GM12891 (cell line): ENCODE measurements around the gene EPS8L3.
"Not testable (repeated sequence)": the region's sequence is repeated elsewhere in the genome, so short reads cannot be mapped to it uniquely, and the experiment has no call there.

ENCODE experiments used
- DNase-seq: peaks from one replicate; pipeline ENCODE4 v3.0.0; 2011; ENCODE audit warnings: low spot score; ENCODE audit not compliant: insufficient read length
- FAIRE-seq: peaks from 2 replicates; lab custom pipeline; 2011; peaks lifted over from hg19 to GRCh38; lab: Jason Lieb, UNC
- PAX5 ChIP-seq: IDR thresholded peaks from 2 replicates; pipeline ENCODE4 v1.6.1; 2011; ENCODE audit warnings: low read length, moderate library complexity, mild to moderate bottlenecking; ENCODE audit not compliant: insufficient read depth, severe bottlenecking
- POLR2A ChIP-seq: IDR thresholded peaks from 2 replicates; pipeline ENCODE4 v1.6.1; 2011; ENCODE audit warnings: low read depth, low read length, control low read depth
- POLR2AphosphoS5 ChIP-seq: IDR thresholded peaks from 2 replicates; pipeline ENCODE4 v1.6.1; 2011; ENCODE audit warnings: low read depth, low read length, control low read depth
- POU2F2 ChIP-seq: IDR thresholded peaks from 2 replicates; pipeline ENCODE4 v1.6.1; 2011; ENCODE audit warnings: low read depth, mild to moderate bottlenecking, control low read depth, low read length, moderate library complexity
- SPI1 ChIP-seq: IDR thresholded peaks from 2 replicates; pipeline ENCODE4 v1.6.1; 2011; ENCODE audit warnings: low read depth, low read length, control low read depth
- TAF1 ChIP-seq: IDR thresholded peaks from 2 replicates; pipeline ENCODE4 v1.6.1; 2011; ENCODE audit warnings: low read depth, low read length, control low read depth

Gene EPS8L3

DNA sequence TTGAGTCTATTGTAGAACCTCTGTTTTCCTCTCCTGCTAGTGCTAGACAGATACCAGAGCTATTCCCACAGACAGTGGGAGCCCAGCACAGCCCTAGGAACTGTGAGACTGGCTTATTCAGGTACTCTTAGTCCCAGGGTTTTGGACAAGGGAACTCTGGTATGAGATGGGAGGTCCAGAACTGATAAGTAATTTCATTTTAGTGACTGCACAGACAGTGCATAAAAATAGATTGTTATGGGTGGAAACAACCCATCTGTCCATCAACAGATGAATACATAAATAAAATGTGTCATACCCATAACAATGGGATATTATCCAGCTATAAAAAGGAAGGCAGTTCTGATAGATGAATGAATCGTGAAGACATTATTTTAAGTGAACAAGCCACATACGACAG, 9.0 kb downstream of the EPS8L3 start:
- no peak for TF ChIP-seq PAX5
- no peak for TF ChIP-seq TAF1
- TF ChIP-seq SPI1 = no peak
- TF ChIP-seq POLR2A = no peak
- no peak for TF ChIP-seq POU2F2
- no peak for TF ChIP-seq POLR2AphosphoS5
- no peak for FAIRE-seq
- no peak for DNase-seq

DNA sequence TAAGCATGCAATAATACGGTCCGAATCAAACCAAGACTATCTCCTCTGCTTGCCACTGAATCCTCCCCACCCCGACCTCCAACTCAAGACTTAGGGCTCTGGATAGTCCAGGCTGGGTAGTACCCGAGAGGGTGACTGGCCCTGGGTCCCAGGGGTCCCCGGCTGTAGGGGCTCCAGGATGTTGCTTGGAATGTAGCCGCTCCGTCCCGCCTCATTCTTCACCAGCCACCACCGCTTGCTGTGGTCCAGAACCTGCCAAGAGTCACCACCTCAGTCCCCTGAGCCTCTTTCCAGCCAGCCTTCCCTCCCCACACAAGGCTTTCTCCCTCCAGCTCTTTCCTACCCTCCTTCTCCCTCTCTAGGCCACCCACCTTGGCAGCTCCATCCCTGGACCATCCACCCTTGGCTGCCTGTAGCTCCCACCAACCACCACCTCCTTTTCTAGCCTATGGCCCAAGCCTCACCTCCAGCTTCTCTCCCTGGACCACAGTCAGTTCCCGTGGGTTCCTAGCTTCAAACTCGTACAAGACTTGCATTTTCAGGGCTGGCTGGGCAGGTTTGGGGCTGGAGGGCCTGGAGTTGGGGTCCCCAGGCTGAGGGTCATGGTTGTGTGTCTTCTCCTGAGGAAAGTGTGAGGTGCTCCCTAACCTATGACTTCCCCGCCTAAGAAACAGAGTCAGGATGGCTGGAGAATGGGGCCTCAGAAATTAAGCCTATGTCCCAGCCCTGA, 12.0 kb downstream of the EPS8L3 start:
- no peak for DNase-seq
- FAIRE-seq = no peak
- TF ChIP-seq PAX5 = no peak

DNA sequence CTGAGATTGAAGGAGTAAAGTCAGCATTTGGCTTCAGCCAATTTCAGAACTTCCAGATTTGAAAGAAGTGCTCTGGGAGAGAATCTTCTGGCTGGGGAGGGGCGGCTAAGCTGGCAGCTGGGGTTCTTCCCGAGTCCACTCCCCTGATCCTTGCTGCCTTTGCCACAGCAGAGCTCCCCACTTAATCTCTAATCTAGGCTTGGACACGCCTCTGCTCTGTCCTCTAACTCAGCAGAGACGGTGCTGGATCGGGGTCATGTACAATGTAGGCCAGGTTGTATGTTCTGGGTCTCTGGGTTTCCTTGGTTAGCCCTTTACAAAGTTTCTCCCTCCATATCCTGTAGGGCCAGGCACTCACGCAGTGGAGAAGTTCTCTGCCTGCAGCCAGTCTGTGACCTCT, 12.8 kb downstream of the EPS8L3 start:
- TF ChIP-seq TAF1 (no peak), POLR2A (no peak), PAX5 (no peak), POU2F2 (no peak), POLR2AphosphoS5 (no peak), SPI1 (no peak)
- no peak for FAIRE-seq
- DNase-seq = no peak

DNA sequence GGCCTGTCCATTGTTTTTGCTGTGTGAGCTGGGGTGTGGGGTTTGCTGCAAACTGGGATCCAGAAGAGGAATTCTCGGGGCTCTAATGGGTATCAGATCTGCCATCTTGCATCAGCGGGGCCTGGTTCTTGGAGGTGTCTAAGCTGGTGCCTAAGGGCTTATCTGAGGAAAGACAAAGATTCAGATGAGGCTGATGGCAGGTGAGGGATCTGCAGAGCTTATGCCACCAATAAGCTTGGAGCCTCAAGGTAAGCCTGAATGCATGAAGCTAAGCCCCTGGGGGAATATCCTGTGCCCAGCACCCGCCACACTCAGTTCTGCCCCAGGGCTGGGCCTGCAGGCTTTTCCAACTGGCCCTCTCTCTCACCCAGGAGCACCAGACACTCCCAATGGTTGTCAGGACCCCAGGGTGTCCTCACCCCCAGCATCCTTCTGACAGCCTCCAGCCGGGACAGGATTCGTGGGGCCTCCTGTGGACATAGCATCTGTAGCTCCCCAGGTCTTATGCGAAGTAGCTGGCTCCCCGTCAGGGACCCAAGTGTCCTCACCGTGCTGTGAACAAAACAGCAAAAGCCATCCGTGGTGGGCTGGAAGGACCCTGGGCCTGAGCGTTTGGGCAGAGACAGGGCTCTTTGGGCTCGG, 13.4 kb downstream of the EPS8L3 start:
- FAIRE-seq (no peak), DNase-seq (no peak)
- TF ChIP-seq PAX5 (no peak), TAF1 (no peak), POLR2A (no peak), POLR2AphosphoS5 (no peak), POU2F2 (no peak), SPI1 (no peak)

DNA sequence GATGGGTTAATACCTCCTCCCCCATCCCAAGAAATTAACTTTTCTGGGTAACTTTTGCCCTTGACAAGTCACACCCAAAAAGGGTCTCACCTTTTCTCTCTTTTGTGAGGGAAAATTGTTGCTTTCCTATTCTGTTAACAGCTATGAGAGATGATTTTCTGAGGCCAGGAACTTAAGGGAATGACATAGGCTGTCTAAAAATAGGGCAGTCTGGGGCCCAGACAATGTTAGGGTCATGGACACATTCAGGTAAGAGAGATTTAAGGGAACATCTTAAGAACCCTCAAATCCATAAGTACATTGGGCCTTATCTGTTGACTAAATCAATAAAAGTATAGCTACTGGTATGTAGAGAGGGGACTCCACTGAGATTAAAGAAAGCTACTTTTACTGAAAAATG, 14.5 kb downstream of the EPS8L3 start:
- no peak for TF ChIP-seq SPI1
- TF ChIP-seq POLR2A = no peak
- no peak for TF ChIP-seq POU2F2
- TF ChIP-seq PAX5 = no peak
- DNase-seq = no peak
- no peak for FAIRE-seq

DNA sequence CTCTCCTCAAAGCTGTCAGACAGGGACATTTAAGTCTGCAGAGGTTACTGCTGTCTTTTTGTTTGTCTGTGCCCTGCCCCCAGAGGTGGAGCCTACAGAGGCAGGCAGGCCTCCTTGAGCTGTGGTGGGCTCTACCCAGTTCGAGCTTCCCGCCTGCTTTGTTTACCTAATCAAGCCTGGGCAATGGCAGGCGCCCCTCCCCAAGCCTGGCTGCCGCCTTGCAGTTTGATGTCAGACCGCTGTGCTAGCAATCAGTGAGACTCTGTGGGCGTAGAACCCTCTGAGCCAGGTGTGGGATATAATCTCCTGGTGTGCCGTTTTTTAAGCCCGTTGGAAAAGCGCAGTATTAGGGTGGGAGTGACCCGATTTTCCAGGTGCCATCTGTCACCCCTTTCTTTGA, 15.4 kb downstream of the EPS8L3 start:
- not testable (repeated sequence) for DNase-seq, FAIRE-seq

DNA sequence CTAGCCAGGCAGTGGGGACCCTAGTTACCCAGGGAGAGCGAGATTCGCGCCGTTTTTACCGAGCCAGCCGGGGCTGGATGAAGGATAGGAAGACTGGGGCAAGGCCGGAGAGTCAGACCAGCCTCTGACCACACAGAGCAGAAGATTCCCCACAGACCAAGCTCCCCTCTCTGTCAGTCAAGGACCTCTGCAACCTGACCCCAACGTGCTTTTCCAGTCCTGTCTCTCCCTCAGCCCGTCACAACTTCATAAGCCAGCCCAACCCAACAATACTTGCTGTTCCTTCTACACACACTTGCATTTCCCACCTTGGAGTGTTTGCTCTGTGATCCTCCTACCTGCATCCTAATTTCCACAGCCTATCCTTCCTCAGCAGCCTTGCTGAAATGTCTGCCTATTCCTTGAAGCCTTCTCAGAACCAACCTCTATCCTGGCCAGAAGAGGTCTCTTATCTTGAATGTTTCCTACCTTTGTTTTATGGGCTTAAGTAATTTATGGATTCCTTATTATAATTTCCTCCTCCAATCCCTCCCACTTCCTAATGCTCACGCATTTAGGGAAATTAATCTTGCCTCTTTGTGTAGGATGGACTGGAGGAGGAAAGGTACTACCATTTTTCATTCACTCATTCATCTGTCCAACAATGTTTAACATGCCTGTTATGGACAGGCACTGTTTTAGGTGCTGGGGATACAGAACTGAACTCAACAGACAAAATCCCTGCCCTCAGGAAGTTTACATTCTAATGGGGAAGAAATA, 22.9 kb downstream of the EPS8L3 start, which contains the start of gene GSTM3:
TSS of gene GSTM3 (minus strand) at position 424 of the 759 bp plus-strand sequence. CDS start 751 bp downstream, outside the sequence.
- TF ChIP-seq TAF1 (no peak), POLR2A (no peak), POLR2AphosphoS5 (no peak), POU2F2 (no peak), PAX5 (no peak), SPI1 (no peak)
- DNase-seq = no peak
- no peak for FAIRE-seq

DNA sequence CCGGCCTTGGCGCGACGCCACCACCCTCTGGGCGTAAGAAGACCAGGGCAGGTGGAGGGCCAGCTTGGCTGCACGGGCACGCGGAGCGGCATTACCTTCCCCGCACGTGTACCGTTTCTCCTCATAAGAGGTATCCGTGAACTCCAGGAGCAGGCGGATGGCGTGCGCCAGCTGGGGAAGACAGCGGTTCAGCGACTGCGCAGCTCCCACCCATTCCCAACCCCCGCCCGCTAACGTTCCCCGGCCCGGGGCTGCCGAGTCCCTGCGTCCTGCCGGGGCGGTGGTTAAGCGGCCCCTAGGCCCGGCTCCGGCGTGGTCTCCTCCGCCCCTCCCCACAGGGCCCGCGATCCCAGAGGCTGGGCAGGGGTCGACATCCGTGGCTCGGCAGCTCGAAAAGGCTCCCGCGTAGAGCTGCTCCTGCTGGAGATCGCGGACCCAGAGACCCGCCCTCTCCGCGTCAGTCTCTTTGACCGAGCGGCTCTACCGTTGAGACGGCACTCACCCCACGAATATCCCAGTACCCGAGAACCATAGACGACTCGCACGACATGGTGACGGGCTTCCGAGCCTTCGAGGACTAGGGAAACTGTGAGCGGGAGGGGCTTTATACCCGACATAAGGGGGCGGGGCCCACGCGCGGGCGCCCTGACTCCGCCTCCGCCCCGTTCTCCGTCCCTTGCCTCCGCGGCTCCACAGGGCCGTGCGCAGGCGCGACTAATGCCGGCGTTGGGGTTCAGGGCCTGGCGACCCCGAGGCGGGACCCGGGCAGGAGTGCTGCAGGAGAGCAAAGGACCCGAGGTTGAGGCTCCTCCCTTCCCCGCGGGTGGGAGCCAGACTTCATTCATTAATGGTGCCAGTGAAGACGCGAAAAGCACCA, 23.7 kb downstream of the EPS8L3 start:
- no peak for TF ChIP-seq PAX5
- TF ChIP-seq SPI1 = no peak
- no peak for TF ChIP-seq POLR2AphosphoS5
- no peak for TF ChIP-seq POU2F2
- no peak for TF ChIP-seq TAF1
- TF ChIP-seq POLR2A = no peak
- peak; percentile 75 for DNase-seq
- peak; percentile 69 for FAIRE-seq

DNA sequence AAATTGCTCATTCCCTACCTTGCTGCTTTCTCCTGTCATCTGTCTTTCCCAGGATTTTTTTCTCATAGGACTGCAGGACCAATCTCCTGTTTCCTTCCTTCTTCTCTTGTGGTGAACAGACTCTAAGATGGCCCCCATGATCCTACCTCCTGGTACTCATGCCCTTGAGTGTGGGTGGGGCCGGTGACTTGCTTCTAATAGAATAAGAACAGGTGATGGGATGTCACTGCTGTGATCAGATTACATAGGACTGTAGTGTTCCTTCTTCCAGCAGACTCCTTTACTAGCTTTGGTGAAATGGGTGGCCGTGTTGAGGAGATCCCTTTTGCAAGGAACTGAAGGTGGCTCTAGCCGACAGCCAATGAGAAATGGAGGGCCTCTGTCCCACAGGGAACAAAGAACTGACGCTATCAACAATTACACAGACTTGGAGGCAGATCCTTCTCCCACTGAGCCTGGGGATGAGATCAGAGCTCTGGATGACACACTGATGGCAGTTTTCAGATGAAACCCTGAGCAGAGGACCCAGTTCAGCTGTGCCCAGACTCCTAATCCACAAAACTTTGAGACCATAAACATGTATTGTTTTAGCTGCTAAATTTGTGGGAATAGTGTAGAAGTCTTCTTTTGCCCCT, 30.4 kb downstream of the EPS8L3 start:
- FAIRE-seq = no peak
- TF ChIP-seq PAX5 (no peak), POLR2A (no peak), POU2F2 (no peak), POLR2AphosphoS5 (no peak), TAF1 (no peak), SPI1 (no peak)

More for the DNA sequence above, 30.4 kb downstream of the EPS8L3 start:
- no peak for DNase-seq
